Sigmoid colon (tissue), 7 donors: ENCODE data around the gene NDRG2. TPM values are rescaled to one million over a fixed set of nuclear protein-coding genes. Genes with fewer than 3 reads are reported as not detected.

ENCODE experiments used
- DNase-seq: peaks from one replicate; pipeline ENCODE4 v3.0.0-alpha.2; 2019
- H3K27ac ChIP-seq, 4 donors: fragments of 200-600 bp; sonication (generic); one replicate each; pipeline ENCODE4 v1.5.1; 2016 to 2019; ENCODE audit warnings: mild to moderate bottlenecking in 1 of 4
- H3K27me3 ChIP-seq, 3 donors: fragments of 200-600 bp; sonication (generic); one replicate each; pipeline ENCODE4 v1.5.1; 2019; ENCODE audit warnings: mild to moderate bottlenecking in 1 of 3
- H3K36me3 ChIP-seq, 4 donors: fragments of 200-600 bp; sonication (generic); one replicate each; pipeline ENCODE4 v1.5.1; 2016 to 2019
- H3K4me1 ChIP-seq, 4 donors: fragments of 200-600 bp; sonication (generic); one replicate each; pipeline ENCODE4 v1.5.1; 2017 to 2019
- H3K4me3 ChIP-seq, 4 donors: fragments of 200-600 bp; sonication (generic); one replicate each; pipeline ENCODE4 v1.5.1; 2017 to 2019; ENCODE audit warnings: mild to moderate bottlenecking in 2 of 4, moderate library complexity in 1 of 4
- H3K9me3 ChIP-seq, 4 donors: fragments of 200-600 bp in 3 of 4; sonication (generic) in 3 of 4; one replicate each; pipeline versions ENCODE4 v1.5.1 to v1.6.1; 2013 to 2019
- CTCF ChIP-seq, 4 experiments: fragments of 450-650 bp in 3 of 4; fragments of 200-600 bp in 1 of 4; IDR thresholded peaks; one replicate each; pipeline ENCODE4 v1.5.1; 2016 to 2019; ENCODE audit warnings: antibody characterized with exemption in 4 of 4, mild to moderate bottlenecking in 3 of 4, moderate library complexity in 2 of 4
- EP300 ChIP-seq, 4 donors: sonication (generic); formaldehyde crosslinking; IDR thresholded peaks; one replicate each; pipeline ENCODE4 v1.6.1; 2017; ENCODE audit warnings: antibody characterized with exemption in 4 of 4
- POLR2A ChIP-seq, 2 donors: fragments of 450-650 bp; IDR thresholded peaks; one replicate each; pipeline ENCODE4 v1.6.1; 2016; ENCODE audit warnings: antibody characterized with exemption in 2 of 2, mild to moderate bottlenecking in 2 of 2, moderate library complexity in 2 of 2
- POLR2AphosphoS5 ChIP-seq, 4 donors: sonication (generic); formaldehyde crosslinking; IDR thresholded peaks; one replicate each; pipeline ENCODE4 v1.6.1; 2017; ENCODE audit warnings: antibody characterized with exemption in 4 of 4
- WGBS, 2 donors: extraction: QIAGEN DNeasy Blood & Tissue Kit; methylation state at CpG; one replicate each; pipeline ENCODE4 v1.1.7; 2013; 5-methylcytosine and 5-hydroxymethylcytosine counted together
- intact Hi-C: fragments of 100-400 bp; cut with DNase I; formaldehyde crosslinking; loops from one replicate; pipeline ENCODE4 v1.15.1; 2023
- polyA plus RNA-seq, 3 donors: library from polyadenylated mRNA; stranded (reverse); fragments of 200-250 nt; gene quantifications; one replicate each; pipeline ENCODE4 v1.2.3, GENCODE V29; 2013
- total RNA-seq, 4 donors: library from RNA; depleted of rRNA; stranded (reverse); fragments of >200 nt; gene quantifications; one replicate each; pipeline ENCODE4 v1.1.0, GENCODE V29; 2016
- donor health status: healthy with polysubstance abuse.
- donor health status: Bipolar disorder and iron deficiency.
- donor health status: healthy.

NDRG2 gene
- total and polyA plus RNA-seq, 7 donors = 114 to 276 (median 199) TPM

GRCh38 chr14:21071225-21072030 lies 46.6 kb upstream of the NDRG2 start:
- TF ChIP-seq POLR2AphosphoS5 (IDR thresholded peaks at IDR 0.05) (peak in 3 of 4 donors; percentile 34 to 72 (median 52)), POLR2A (IDR thresholded peaks at IDR 0.05) (no peak)
- H3K4me3 ChIP-seq = peak overlapping the region; percentile 60 to 85 (median 64)
- peaks cover 0 to 39% (median 36%) of the 10 kb centered on the region in 4 donors for H3K4me1 ChIP-seq
- H3K27ac ChIP-seq = peak overlapping the region; percentile 87 to 93 (median 88)
- H3K36me3 ChIP-seq = peaks cover 0 to 26% (median 16%) of the 10 kb centered on the region in 4 donors
- peak; percentile 94 for DNase-seq
- intact Hi-C loops = loop anchor here (1.0 to 2.0 kb wide), 2 partner anchors 21 to 47 kb away; partner anchors contain the start of gene NDRG2
- H3K27me3 ChIP-seq = no peaks in the 10 kb centered on the region
- WGBS, 2 donors = 1% methylated on average over 37 of the region's 37 CpGs
- no peaks in the 10 kb centered on the region for H3K9me3 ChIP-seq

GRCh38 chr14:21070610-21071224 lies 45.9 kb upstream of the NDRG2 start:
- H3K4me1 ChIP-seq = peaks cover 0 to 39% (median 36%) of the 10 kb centered on the region in 4 donors
- peaks cover 0 to 18% (median 9%) of the 10 kb centered on the region in 4 donors for H3K36me3 ChIP-seq
- no peak for DNase-seq
- intact Hi-C loops = loop anchor here (1.0 to 2.0 kb wide), 3 partner anchors 22 to 46 kb away; partner anchors contain the start of gene NDRG2
- no peak for TF ChIP-seq POLR2AphosphoS5 (IDR thresholded peaks at IDR 0.05)
- no peak for TF ChIP-seq EP300 (IDR thresholded peaks at IDR 0.05)
- no peak for TF ChIP-seq POLR2A (IDR thresholded peaks at IDR 0.05)
- TF ChIP-seq CTCF (IDR thresholded peaks at IDR 0.05) = no peak
- H3K4me3 ChIP-seq = peak overlapping the region; percentile 60 to 85 (median 64)
- no peaks in the 10 kb centered on the region for H3K9me3 ChIP-seq
- no peaks in the 10 kb centered on the region for H3K27me3 ChIP-seq
- 0 to 1% methylated on average over 23 of the region's 23 CpGs for WGBS, 2 donors
- peak overlapping the region; percentile 87 to 93 (median 88) for H3K27ac ChIP-seq

GRCh38 chr14:21070083-21070609 lies 45.3 kb upstream of the NDRG2 start, which contains the start of gene ARHGEF40:
Gene ARHGEF40, plus strand, starts transcription at chr14:21070304. Its CDS starts 93 bp downstream, at chr14:21070397.
- Histone ChIP-seq H3K27me3 (no peaks in the 10 kb centered on the region), H3K9me3 (no peaks in the 10 kb centered on the region), H3K4me3 (peak within 1 kb of the TSS; percentile 60 to 85 (median 64)), H3K36me3 (peaks cover 0 to 13% (median 6%) of the 10 kb centered on the region in 4 donors), H3K4me1 (peaks cover 0 to 39% (median 36%) of the 10 kb centered on the region in 4 donors), H3K27ac (peak within 1 kb of the TSS; percentile 87 to 93 (median 88))
- DNase-seq = no peak
- TF ChIP-seq POLR2AphosphoS5 (IDR thresholded peaks at IDR 0.05) (peak in 3 of 4 donors; percentile 10 to 19 (median 18)), POLR2A (IDR thresholded peaks at IDR 0.05) (peak in 1 of 2 donors; percentile 17), CTCF (IDR thresholded peaks at IDR 0.05) (no peak), EP300 (IDR thresholded peaks at IDR 0.05) (no peak)
- 0 to 1% methylated on average over 63 of the region's 63 CpGs for WGBS, 2 donors
- intact Hi-C loops = loop anchor here (1.0 to 2.0 kb wide), 2 partner anchors 34 to 45 kb away; partner anchors contain the start of gene NDRG2

- DNase-seq = no peak
- H3K4me1 ChIP-seq = peaks cover 0 to 39% (median 36%) of the 10 kb centered on the region in 4 donors
- intact Hi-C loops = loop anchor here (1.0 to 2.0 kb wide), 2 partner anchors 35 to 45 kb away; partner anchors contain the start of gene NDRG2
- H3K9me3 ChIP-seq = no peaks in the 10 kb centered on the region
- peaks cover 0 to 7% (median 3%) of the 10 kb centered on the region in 4 donors for H3K36me3 ChIP-seq
- H3K27me3 ChIP-seq = no peaks in the 10 kb centered on the region
- no peak for TF ChIP-seq CTCF (IDR thresholded peaks at IDR 0.05)
- TF ChIP-seq EP300 (IDR thresholded peaks at IDR 0.05) = no peak
- TF ChIP-seq POLR2A (IDR thresholded peaks at IDR 0.05) = no peak
- TF ChIP-seq POLR2AphosphoS5 (IDR thresholded peaks at IDR 0.05) = peak in 1 of 4 donors; percentile 23
- H3K27ac ChIP-seq = peak overlapping the region; percentile 87 to 93 (median 88)
- peak overlapping the region; percentile 60 to 85 (median 64) for H3K4me3 ChIP-seq
- WGBS, 2 donors = 2 to 4% methylated on average over 40 of the region's 40 CpGs
Observed at GRCh38 chr14:21069388-21070082, 44.7 kb upstream of the NDRG2 start.
